ENCODE data around the gene NEUROD6. TPM values are rescaled to one million over a fixed set of nuclear protein-coding genes. Genes with fewer than 3 reads are reported as not detected.

Gene NEUROD6
- total and polyA plus RNA-seq, 4 donors: not detected

DNA sequence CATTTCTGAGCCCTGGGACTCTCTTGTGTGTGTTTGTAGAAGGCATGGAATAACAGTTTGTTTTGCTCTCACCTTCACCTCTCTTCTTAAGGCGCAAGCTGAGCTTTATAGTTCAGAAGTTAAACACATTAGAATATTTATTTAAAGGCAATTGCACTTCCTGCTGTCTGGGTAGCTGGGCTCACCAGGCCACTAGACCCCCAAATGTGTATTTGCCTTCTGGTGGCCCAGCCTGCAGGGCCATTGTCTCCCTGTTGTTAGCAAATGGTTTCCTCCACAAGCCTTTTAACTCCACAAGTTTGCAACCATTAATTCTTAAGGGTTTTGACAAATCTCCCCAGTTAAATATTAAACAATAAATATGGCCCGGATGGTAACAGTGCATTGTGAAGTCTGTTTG lies 31.1 kb upstream of the NEUROD6 start:
- Histone ChIP-seq H3K9ac (ENCODE audit: low read depth in 1 of 2, low read length in 2 of 2) (no peak overlapping the region), H3K27ac (ENCODE audit: low read depth in 1 of 2, low read length in 2 of 2) (no peak overlapping the region), H3K4me1 (ENCODE audit: control insufficient read depth in 4 of 4, insufficient read depth in 4 of 4, low read length in 3 of 4) (no peaks in the 10 kb centered on the region), H3K9me3 (ENCODE audit: control insufficient read depth in 4 of 4, low read length in 3 of 4) (no peaks in the 10 kb centered on the region), H3K27me3 (ENCODE audit: control insufficient read depth in 4 of 4, insufficient read depth in 4 of 4, low read length in 3 of 4) (peaks cover 0 to 2% (median 0%) of the 10 kb centered on the region in 4 donors), H3K36me3 (ENCODE audit: control insufficient read depth in 4 of 4, insufficient read depth in 3 of 4, low read depth in 1 of 4, low read length in 3 of 4) (no peaks in the 10 kb centered on the region), H3K4me3 (ENCODE audit: low read depth in 1 of 3, low read length in 3 of 3) (no peak overlapping the region)
- no peak for DNase-seq (ENCODE audit: low spot score)
- 61% methylated on average over 2 of the region's 2 CpGs for WGBS
- no peak for TF ChIP-seq NR2F2 (IDR thresholded peaks at IDR 0.05)
- no peak for TF ChIP-seq RAD21 (IDR thresholded peaks at IDR 0.05)
- TF ChIP-seq, protein P1, sequence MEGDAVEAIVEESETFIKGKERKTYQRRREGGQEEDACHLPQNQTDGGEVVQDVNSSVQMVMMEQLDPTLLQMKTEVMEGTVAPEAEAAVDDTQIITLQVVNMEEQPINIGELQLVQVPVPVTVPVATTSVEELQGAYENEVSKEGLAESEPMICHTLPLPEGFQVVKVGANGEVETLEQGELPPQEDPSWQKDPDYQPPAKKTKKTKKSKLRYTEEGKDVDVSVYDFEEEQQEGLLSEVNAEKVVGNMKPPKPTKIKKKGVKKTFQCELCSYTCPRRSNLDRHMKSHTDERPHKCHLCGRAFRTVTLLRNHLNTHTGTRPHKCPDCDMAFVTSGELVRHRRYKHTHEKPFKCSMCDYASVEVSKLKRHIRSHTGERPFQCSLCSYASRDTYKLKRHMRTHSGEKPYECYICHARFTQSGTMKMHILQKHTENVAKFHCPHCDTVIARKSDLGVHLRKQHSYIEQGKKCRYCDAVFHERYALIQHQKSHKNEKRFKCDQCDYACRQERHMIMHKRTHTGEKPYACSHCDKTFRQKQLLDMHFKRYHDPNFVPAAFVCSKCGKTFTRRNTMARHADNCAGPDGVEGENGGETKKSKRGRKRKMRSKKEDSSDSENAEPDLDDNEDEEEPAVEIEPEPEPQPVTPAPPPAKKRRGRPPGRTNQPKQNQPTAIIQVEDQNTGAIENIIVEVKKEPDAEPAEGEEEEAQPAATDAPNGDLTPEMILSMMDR (IDR thresholded peaks at IDR 0.05; ENCODE audit: low read depth, low read length, missing input control): no peak
- no peak for TF ChIP-seq GABPA (IDR thresholded peaks at IDR 0.05 in 1 of 2, conservative IDR thresholded peaks at IDR 0.05 in 1 of 2)

DNA sequence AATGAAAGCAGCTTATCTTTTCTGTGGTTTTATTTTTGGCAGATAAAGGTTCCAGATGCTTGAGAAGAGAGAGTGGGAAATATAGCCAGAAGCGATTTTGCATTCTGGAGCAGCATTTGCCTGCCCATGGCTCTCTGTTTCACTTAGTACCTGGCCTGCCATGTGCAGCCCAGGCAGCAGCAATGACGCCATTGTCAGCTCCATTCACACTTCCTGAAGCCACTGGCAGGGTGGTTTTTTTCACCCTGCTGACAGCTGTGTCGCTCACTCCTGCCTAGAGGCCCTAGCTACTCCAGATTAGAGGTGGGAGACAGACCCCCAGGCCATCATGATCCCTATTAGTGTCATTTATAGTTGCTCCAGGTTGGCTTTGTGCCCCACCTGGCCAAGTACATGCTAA lies 30.1 kb upstream of the NEUROD6 start:
- DNase-seq (ENCODE audit: low spot score): no peak
- Histone ChIP-seq H3K9me3 (ENCODE audit: control insufficient read depth in 4 of 4, low read length in 3 of 4) (no peaks in the 10 kb centered on the region), H3K9ac (ENCODE audit: low read depth in 1 of 2, low read length in 2 of 2) (no peak overlapping the region), H3K27me3 (ENCODE audit: control insufficient read depth in 4 of 4, insufficient read depth in 4 of 4, low read length in 3 of 4) (peaks cover 0 to 2% (median 0%) of the 10 kb centered on the region in 4 donors), H3K4me3 (ENCODE audit: low read depth in 1 of 3, low read length in 3 of 3) (no peak overlapping the region), H3K27ac (ENCODE audit: low read depth in 1 of 2, low read length in 2 of 2) (no peak overlapping the region), H3K36me3 (ENCODE audit: control insufficient read depth in 4 of 4, insufficient read depth in 3 of 4, low read depth in 1 of 4, low read length in 3 of 4) (no peaks in the 10 kb centered on the region), H3K4me1 (ENCODE audit: control insufficient read depth in 4 of 4, insufficient read depth in 4 of 4, low read length in 3 of 4) (no peaks in the 10 kb centered on the region)
- 63% methylated on average over 3 of the region's 3 CpGs for WGBS
- no peak for TF ChIP-seq RXRA (IDR thresholded peaks at IDR 0.05)

- Histone ChIP-seq H3K4me3 (ENCODE audit: low read depth in 1 of 3, low read length in 3 of 3) (no peak overlapping the region), H3K4me1 (ENCODE audit: control insufficient read depth in 4 of 4, insufficient read depth in 4 of 4, low read length in 3 of 4) (no peaks in the 10 kb centered on the region), H3K27me3 (ENCODE audit: control insufficient read depth in 4 of 4, insufficient read depth in 4 of 4, low read length in 3 of 4) (peaks cover 0 to 2% (median 0%) of the 10 kb centered on the region in 4 donors), H3K9me3 (ENCODE audit: control insufficient read depth in 4 of 4, low read length in 3 of 4) (no peaks in the 10 kb centered on the region), H3K36me3 (ENCODE audit: control insufficient read depth in 4 of 4, insufficient read depth in 3 of 4, low read depth in 1 of 4, low read length in 3 of 4) (no peaks in the 10 kb centered on the region), H3K9ac (ENCODE audit: low read depth in 1 of 2, low read length in 2 of 2) (no peak overlapping the region), H3K27ac (ENCODE audit: low read depth in 1 of 2, low read length in 2 of 2) (no peak overlapping the region)
- TF ChIP-seq FOXA2 (IDR thresholded peaks at IDR 0.05): no peak
- no peak for TF ChIP-seq HNF4A (conservative IDR thresholded peaks at IDR 0.05)
- no peak for TF ChIP-seq RAD21 (IDR thresholded peaks at IDR 0.05)
- no peak for TF ChIP-seq YY1 (IDR thresholded peaks at IDR 0.05)
- DNase-seq (ENCODE audit: low spot score): no peak
- WGBS: 83% methylated on average over 10 of the region's 10 CpGs
Measured at GRCh38 chr7:31368620-31369019, 28.1 kb upstream of the NEUROD6 start.

DNA sequence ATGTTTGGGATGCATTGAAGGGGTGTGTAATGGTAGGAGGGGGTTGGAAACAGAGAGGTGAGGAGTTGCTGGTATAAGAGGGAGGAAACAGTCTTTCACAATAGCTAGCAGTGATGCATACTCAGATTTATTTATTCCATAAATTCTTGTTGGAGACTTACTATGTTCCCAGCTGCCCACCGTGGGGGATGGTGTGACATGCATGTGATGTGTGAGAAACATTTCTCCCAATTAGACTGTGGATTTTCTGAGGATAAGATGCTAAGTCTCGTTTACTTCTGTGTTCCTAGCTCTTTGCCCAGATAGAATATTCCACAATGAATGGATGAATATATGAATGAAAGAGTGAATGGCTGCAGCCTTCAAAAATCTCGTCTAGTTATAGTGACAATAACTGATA lies 23.0 kb upstream of the NEUROD6 start:
- Histone ChIP-seq H3K36me3 (ENCODE audit: control insufficient read depth in 4 of 4, insufficient read depth in 3 of 4, low read depth in 1 of 4, low read length in 3 of 4) (no peaks in the 10 kb centered on the region), H3K4me1 (ENCODE audit: control insufficient read depth in 4 of 4, insufficient read depth in 4 of 4, low read length in 3 of 4) (no peaks in the 10 kb centered on the region), H3K27me3 (ENCODE audit: control insufficient read depth in 4 of 4, insufficient read depth in 4 of 4, low read length in 3 of 4) (no peaks in the 10 kb centered on the region), H3K9ac (ENCODE audit: low read depth in 1 of 2, low read length in 2 of 2) (no peak overlapping the region), H3K4me3 (ENCODE audit: low read depth in 1 of 3, low read length in 3 of 3) (no peak overlapping the region), H3K27ac (ENCODE audit: low read depth in 1 of 2, low read length in 2 of 2) (no peak overlapping the region), H3K9me3 (ENCODE audit: control insufficient read depth in 4 of 4, low read length in 3 of 4) (no peaks in the 10 kb centered on the region)
- no peak for DNase-seq (ENCODE audit: low spot score)
- 65% methylated on average over 3 of the region's 3 CpGs for WGBS
- TF ChIP-seq, protein P2, sequence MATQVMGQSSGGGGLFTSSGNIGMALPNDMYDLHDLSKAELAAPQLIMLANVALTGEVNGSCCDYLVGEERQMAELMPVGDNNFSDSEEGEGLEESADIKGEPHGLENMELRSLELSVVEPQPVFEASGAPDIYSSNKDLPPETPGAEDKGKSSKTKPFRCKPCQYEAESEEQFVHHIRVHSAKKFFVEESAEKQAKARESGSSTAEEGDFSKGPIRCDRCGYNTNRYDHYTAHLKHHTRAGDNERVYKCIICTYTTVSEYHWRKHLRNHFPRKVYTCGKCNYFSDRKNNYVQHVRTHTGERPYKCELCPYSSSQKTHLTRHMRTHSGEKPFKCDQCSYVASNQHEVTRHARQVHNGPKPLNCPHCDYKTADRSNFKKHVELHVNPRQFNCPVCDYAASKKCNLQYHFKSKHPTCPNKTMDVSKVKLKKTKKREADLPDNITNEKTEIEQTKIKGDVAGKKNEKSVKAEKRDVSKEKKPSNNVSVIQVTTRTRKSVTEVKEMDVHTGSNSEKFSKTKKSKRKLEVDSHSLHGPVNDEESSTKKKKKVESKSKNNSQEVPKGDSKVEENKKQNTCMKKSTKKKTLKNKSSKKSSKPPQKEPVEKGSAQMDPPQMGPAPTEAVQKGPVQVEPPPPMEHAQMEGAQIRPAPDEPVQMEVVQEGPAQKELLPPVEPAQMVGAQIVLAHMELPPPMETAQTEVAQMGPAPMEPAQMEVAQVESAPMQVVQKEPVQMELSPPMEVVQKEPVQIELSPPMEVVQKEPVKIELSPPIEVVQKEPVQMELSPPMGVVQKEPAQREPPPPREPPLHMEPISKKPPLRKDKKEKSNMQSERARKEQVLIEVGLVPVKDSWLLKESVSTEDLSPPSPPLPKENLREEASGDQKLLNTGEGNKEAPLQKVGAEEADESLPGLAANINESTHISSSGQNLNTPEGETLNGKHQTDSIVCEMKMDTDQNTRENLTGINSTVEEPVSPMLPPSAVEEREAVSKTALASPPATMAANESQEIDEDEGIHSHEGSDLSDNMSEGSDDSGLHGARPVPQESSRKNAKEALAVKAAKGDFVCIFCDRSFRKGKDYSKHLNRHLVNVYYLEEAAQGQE (IDR thresholded peaks at IDR 0.05): no peak
- TF ChIP-seq RXRA (IDR thresholded peaks at IDR 0.05) (no peak), JUND (IDR thresholded peaks at IDR 0.05) (no peak), HNF4A (conservative IDR thresholded peaks at IDR 0.05) (no peak), TAF1 (conservative IDR thresholded peaks at IDR 0.05) (no peak), GABPA (IDR thresholded peaks at IDR 0.05 in 1 of 2, conservative IDR thresholded peaks at IDR 0.05 in 1 of 2) (no peak), FOXA2 (IDR thresholded peaks at IDR 0.05) (no peak), SP1 (IDR thresholded peaks at IDR 0.05) (no peak)
- TF ChIP-seq, protein P1 (IDR thresholded peaks at IDR 0.05; ENCODE audit: low read depth, low read length, missing input control): no peak
- TF ChIP-seq, protein P3, sequence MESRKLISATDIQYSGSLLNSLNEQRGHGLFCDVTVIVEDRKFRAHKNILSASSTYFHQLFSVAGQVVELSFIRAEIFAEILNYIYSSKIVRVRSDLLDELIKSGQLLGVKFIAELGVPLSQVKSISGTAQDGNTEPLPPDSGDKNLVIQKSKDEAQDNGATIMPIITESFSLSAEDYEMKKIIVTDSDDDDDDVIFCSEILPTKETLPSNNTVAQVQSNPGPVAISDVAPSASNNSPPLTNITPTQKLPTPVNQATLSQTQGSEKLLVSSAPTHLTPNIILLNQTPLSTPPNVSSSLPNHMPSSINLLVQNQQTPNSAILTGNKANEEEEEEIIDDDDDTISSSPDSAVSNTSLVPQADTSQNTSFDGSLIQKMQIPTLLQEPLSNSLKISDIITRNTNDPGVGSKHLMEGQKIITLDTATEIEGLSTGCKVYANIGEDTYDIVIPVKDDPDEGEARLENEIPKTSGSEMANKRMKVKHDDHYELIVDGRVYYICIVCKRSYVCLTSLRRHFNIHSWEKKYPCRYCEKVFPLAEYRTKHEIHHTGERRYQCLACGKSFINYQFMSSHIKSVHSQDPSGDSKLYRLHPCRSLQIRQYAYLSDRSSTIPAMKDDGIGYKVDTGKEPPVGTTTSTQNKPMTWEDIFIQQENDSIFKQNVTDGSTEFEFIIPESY (IDR thresholded peaks at IDR 0.05): no peak
